Endodermal cell (in vitro differentiated cells): ENCODE data around the gene RNF125. TPM values are rescaled to one million over a fixed set of nuclear protein-coding genes. Genes with fewer than 3 reads are reported as not detected.

Experiments used
- DNase-seq: peaks from one replicate; pipeline ENCODE4 v3.0.0-alpha.2; 2017
- H3K27ac ChIP-seq: 2 replicates; pipeline ENCODE4 v1.5.1; 2013; ENCODE audit warnings: mild to moderate bottlenecking, low read depth, low read length, moderate library complexity
- H3K27me3 ChIP-seq: 2 replicates; pipeline ENCODE4 v1.6.1; 2013; ENCODE audit warnings: mild to moderate bottlenecking, low read length, moderate library complexity; ENCODE audit not compliant: insufficient read depth, control insufficient read depth, poor library complexity, severe bottlenecking
- H3K36me3 ChIP-seq: 2 replicates; pipeline ENCODE4 v1.7.0; 2013; ENCODE audit warnings: mild to moderate bottlenecking, low read length, moderate library complexity; ENCODE audit not compliant: control insufficient read depth, insufficient read depth
- H3K4me1 ChIP-seq: one replicate; pipeline ENCODE4 v1.7.0; 2013; ENCODE audit warnings: low read length; ENCODE audit not compliant: control insufficient read depth, insufficient read depth
- H3K4me3 ChIP-seq: 2 replicates; pipeline ENCODE4 v1.5.1; 2013; ENCODE audit warnings: mild to moderate bottlenecking, low read length, moderate library complexity
- H3K9ac ChIP-seq: 2 replicates; pipeline ENCODE4 v1.6.1; 2013; ENCODE audit warnings: mild to moderate bottlenecking, low read length, moderate library complexity; ENCODE audit not compliant: poor library complexity, severe bottlenecking; ENCODE audit errors: extremely low read depth
- H3K9me3 ChIP-seq: 2 replicates; pipeline ENCODE4 v1.6.1; 2013; ENCODE audit warnings: mild to moderate bottlenecking, low read length, moderate library complexity; ENCODE audit not compliant: control insufficient read depth
- H3K27ac Mint-ChIP-seq: 2 replicates; pipeline ENCODE4 v1.8.0; 2020; ENCODE audit warnings: mixed read lengths
- H3K27me3 Mint-ChIP-seq: 2 replicates; pipeline ENCODE4 v1.8.0; 2021; ENCODE audit warnings: mild to moderate bottlenecking, mixed read lengths; ENCODE audit not compliant: insufficient read depth
- H3K36me3 Mint-ChIP-seq: 2 replicates; pipeline ENCODE4 v1.8.0; 2020; ENCODE audit warnings: low read depth, mixed read lengths
- H3K4me1 Mint-ChIP-seq: 2 replicates; pipeline ENCODE4 v1.8.0; 2020; ENCODE audit warnings: mixed read lengths
- H3K4me3 Mint-ChIP-seq: 2 replicates; pipeline ENCODE4 v1.8.0; 2020; ENCODE audit warnings: mild to moderate bottlenecking, moderate library complexity, mixed read lengths
- H3K9me3 Mint-ChIP-seq: 2 replicates; pipeline ENCODE4 v1.8.0; 2020; ENCODE audit warnings: mild to moderate bottlenecking, mixed read lengths
- WGBS, 2 experiments: methylation state at CpG; one replicate each; pipeline versions ENCODE4 v1.1.5 to v1.1.7; 2013; ENCODE audit warnings: missing lambda C conversion rate in 2 of 2, mixed read lengths in 1 of 2; ENCODE audit not compliant: insufficient coverage in 1 of 2, insufficient read length in 1 of 2; 5-methylcytosine and 5-hydroxymethylcytosine counted together
- total RNA-seq, 2 donors: library from RNA; stranded (reverse); fragmentation: NEBNext Ultra II Directional in 1 of 2; extraction: Animal tissue kit (Norgen Biotek cat#: 25700) in 1 of 2; gene quantifications; 2 replicates in 1 of 2; 3 replicates in 1 of 2; pipeline ENCODE4 v1.2.1, GENCODE V29; 2021
- TF ChIP-seq, protein P1 (sequence below): fragments of 200-600 bp; sonication (generic); conservative IDR thresholded peaks from 2 replicates; pipeline ENCODE4 v1.5.0; 2021; ENCODE audit warnings: antibody characterized with exemption, mild to moderate bottlenecking

The RNF125 gene
- total RNA-seq, 2 donors from 2014 or later = 19.3 to 29.3 TPM

DNA sequence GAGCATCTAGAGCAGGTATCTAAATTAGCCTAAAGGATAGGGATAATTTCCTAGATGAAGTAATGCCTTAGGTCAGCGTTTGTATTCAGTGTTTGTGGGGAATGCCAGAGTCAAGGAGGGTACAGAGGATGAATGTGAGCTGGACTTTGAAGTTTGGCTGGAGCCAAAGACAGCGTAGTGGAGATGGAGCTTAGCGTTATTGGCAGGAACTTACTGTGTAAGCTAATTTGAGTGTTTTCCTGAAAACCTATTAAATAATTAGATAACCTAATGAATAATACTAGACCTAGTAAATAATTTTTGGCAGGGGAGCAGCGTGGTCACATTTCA, 77.2 kb downstream of the RNF125 start:
- Histone ChIP-seq H3K9me3 (no peaks in the 10 kb centered on the region), H3K27me3 (no peaks in the 10 kb centered on the region), H3K36me3 (peaks cover 36% of the 10 kb centered on the region), H3K9ac (no peak overlapping the region), H3K4me3 (no peak overlapping the region), H3K27ac (no peak overlapping the region), H3K4me1 (peaks cover 5% of the 10 kb centered on the region)
- Mint-ChIP-seq H3K36me3 (peaks cover 36% of the 10 kb centered on the region), H3K27ac (no peak overlapping the region), H3K4me1 (peaks cover 21% of the 10 kb centered on the region), H3K4me3 (no peak overlapping the region), H3K27me3 (no peaks in the 10 kb centered on the region), H3K9me3 (no peaks in the 10 kb centered on the region)
- TF ChIP-seq, protein P1, sequence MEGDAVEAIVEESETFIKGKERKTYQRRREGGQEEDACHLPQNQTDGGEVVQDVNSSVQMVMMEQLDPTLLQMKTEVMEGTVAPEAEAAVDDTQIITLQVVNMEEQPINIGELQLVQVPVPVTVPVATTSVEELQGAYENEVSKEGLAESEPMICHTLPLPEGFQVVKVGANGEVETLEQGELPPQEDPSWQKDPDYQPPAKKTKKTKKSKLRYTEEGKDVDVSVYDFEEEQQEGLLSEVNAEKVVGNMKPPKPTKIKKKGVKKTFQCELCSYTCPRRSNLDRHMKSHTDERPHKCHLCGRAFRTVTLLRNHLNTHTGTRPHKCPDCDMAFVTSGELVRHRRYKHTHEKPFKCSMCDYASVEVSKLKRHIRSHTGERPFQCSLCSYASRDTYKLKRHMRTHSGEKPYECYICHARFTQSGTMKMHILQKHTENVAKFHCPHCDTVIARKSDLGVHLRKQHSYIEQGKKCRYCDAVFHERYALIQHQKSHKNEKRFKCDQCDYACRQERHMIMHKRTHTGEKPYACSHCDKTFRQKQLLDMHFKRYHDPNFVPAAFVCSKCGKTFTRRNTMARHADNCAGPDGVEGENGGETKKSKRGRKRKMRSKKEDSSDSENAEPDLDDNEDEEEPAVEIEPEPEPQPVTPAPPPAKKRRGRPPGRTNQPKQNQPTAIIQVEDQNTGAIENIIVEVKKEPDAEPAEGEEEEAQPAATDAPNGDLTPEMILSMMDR = no peak
- 80 to 83% methylated on average over 1 to 4 of the region's 4 CpGs for WGBS, 2 experiments
- no peak for DNase-seq

DNA sequence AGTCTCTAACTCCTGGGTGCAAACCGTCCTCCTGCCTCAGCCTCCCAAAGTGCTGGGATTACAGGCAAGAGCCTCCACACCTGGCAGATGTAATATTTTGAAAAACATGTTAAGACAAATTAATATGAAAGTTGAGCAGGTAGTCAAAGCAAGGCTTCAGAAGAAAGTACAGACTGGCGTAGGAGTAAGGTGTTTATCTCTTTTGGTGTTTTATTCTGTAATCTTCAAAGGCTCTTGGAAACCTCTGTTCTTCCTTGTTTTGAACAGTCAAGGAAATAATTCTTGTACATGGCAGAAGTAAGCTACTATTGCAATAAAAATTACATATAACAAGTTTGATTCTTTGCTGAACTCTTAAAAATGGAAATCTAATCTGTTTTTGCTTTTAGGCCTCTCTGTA, 78.3 kb downstream of the RNF125 start:
- H3K9me3 Mint-ChIP-seq = no peaks in the 10 kb centered on the region
- DNase-seq = no peak
- H3K4me3 Mint-ChIP-seq = no peak overlapping the region

DNA sequence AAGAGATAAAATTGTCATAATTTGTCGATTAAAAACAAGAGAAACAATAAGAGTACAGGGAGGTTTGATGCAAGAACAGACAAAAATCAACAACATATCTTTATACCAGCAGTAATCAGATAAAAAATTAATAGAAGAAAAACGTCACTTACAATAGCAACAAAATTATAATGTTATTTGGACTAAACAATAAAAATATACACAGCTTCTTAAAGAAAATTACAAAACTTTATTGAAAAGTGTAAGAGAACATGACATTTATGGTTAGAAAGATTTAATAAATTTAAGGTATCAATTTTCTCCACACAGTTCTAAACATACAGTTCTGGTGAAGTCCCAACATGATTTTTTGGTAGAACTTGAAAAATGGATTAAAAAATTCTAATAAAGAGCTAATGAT, 85.9 kb downstream of the RNF125 start:
- H3K27ac ChIP-seq = no peak overlapping the region
- no peaks in the 10 kb centered on the region for H3K9me3 Mint-ChIP-seq
- H3K36me3 Mint-ChIP-seq = peaks cover 35% of the 10 kb centered on the region
- DNase-seq = no peak
- no peaks in the 10 kb centered on the region for H3K4me1 ChIP-seq
- no peak overlapping the region for H3K4me3 ChIP-seq
- no peaks in the 10 kb centered on the region for H3K9me3 ChIP-seq
- no peaks in the 10 kb centered on the region for H3K27me3 ChIP-seq
- H3K27me3 Mint-ChIP-seq = no peaks in the 10 kb centered on the region
- peaks cover 26% of the 10 kb centered on the region for H3K36me3 ChIP-seq
- TF ChIP-seq, protein P1 = no peak
- WGBS, 2 experiments = 100% methylated on average over 1 of the region's 2 CpGs; no CpG with 5 or more reads in 1 of the 2 experiments
- peaks cover 2% of the 10 kb centered on the region for H3K4me1 Mint-ChIP-seq
- no peak overlapping the region for H3K27ac Mint-ChIP-seq
- no peak overlapping the region for H3K9ac ChIP-seq
- H3K4me3 Mint-ChIP-seq = no peak overlapping the region

More for the DNA sequence above, 78.3 kb downstream of the RNF125 start:
- Histone ChIP-seq H3K4me3 (no peak overlapping the region), H3K36me3 (peaks cover 39% of the 10 kb centered on the region), H3K27ac (no peak overlapping the region), H3K9ac (no peak overlapping the region), H3K9me3 (no peaks in the 10 kb centered on the region), H3K27me3 (no peaks in the 10 kb centered on the region), H3K4me1 (peaks cover 5% of the 10 kb centered on the region)
- no peaks in the 10 kb centered on the region for H3K27me3 Mint-ChIP-seq
- peak overlapping the region; percentile 55 for H3K27ac Mint-ChIP-seq
- TF ChIP-seq, protein P1 = no peak
- peaks cover 21% of the 10 kb centered on the region for H3K4me1 Mint-ChIP-seq
- 90 to 100% methylated on average over 1 to 2 of the region's 2 CpGs for WGBS, 2 experiments
- peaks cover 41% of the 10 kb centered on the region for H3K36me3 Mint-ChIP-seq
